Measurements from ENCODE around the gene BCORL1.

BCORL1 gene

GRCh38 chrX:129980001-129980401 is 2.4 kb upstream of the BCORL1 start:
- Histone ChIP-seq H3K4me3 (no peak overlapping the region), H3K27ac (peak overlapping the region; percentile 66 to 89)
- no peak for TF ChIP-seq CTCF (IDR thresholded peaks at IDR 0.05)
- DNase-seq (ENCODE audit: low spot score): no peak

GRCh38 chrX:129980540-129981199 is 1.8 kb upstream of the BCORL1 start:
- DNase-seq (ENCODE audit: low spot score): no peak
- TF ChIP-seq CTCF (IDR thresholded peaks at IDR 0.05): no peak
- no peak overlapping the region for H3K4me3 ChIP-seq
- peak overlapping the region; percentile 66 to 89 for H3K27ac ChIP-seq

- Histone ChIP-seq H3K4me3 (no peak overlapping the region), H3K27ac (peak overlapping the region; percentile 66 to 89)
- DNase-seq (ENCODE audit: low spot score): no peak
- no peak for TF ChIP-seq CTCF (IDR thresholded peaks at IDR 0.05)
These were observed 1.3 kb upstream of the BCORL1 start for GRCh38 chrX:129981200-129981553.

- DNase-seq (ENCODE audit: low spot score): no peak
- no peak overlapping the region for H3K4me3 ChIP-seq
- TF ChIP-seq CTCF (IDR thresholded peaks at IDR 0.05): no peak
- H3K27ac ChIP-seq: peak overlapping the region in 1 of 2 donors; percentile 89
These were observed 609 bp upstream of the BCORL1 start for GRCh38 chrX:129981752-129982299.

- no peak for DNase-seq (ENCODE audit: low spot score)
- no peak overlapping the region for H3K4me3 ChIP-seq
- no peak for TF ChIP-seq CTCF (IDR thresholded peaks at IDR 0.05)
- H3K27ac ChIP-seq: no peak overlapping the region
These were observed 1.2 kb downstream of the BCORL1 start for GRCh38 chrX:129983575-129984110.

GRCh38 chrX:129984111-129984958 is 1.9 kb downstream of the BCORL1 start:
- no peak for TF ChIP-seq CTCF (IDR thresholded peaks at IDR 0.05)
- H3K4me3 ChIP-seq: no peak overlapping the region
- H3K27ac ChIP-seq: peak overlapping the region in 1 of 2 donors; percentile 34
- no peak for DNase-seq (ENCODE audit: low spot score)

Measured in coronary artery (tissue), 2 donors.